ENCODE measurements around the gene IFITM5.
"Not testable (repeated sequence)": the region's sequence is repeated elsewhere in the genome, so short reads cannot be mapped to it uniquely, and the experiment has no call there.

IFITM5 gene

DNA sequence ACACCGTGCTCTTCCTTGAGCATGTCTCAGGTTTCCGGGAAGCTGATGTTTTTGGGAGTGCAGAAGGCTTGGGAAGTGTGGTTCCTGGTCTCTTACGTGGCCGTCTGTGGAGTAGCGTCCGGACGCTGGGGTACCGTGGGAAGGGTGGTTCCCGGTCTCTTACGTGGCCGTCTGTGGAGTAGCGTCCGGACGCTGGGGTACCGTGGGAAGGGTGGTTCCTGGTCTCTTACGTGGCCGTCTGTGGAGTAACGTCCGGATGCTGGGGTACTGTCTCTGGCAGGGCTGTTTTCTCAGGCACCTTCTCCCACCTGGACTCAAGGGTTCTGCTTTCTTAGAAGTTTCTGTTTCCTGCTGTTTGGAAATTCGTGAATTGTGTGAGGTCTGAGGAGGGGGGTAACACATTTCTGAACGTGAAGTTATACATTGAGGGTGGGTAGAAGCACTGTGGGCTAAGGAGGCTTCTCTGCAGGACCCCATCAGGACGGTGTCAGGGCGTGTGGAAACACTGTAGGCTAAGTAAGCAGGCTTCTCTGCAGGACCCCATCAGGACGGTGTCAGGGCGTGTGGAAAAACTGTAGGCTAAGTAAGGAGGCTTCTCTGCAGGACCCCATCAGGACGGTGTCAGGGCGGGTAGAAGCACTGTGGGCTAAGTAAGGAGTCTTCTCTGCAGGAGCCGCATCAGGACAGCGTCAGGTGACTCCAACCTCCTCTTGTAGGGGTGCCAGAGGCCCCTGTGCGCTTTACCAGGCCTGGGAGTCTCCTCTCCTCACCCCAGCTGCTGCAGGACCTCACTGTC, 26.7 kb upstream of the IFITM5 start:
- Histone ChIP-seq H3K4me1 (ENCODE audit: control insufficient read depth, insufficient read depth, low read length) (peaks cover 12% of the 10 kb centered on the region), H3K27me3 (ENCODE audit: control insufficient read depth, insufficient read depth, low read length) (no peaks in the 10 kb centered on the region), H3K36me3 (ENCODE audit: control insufficient read depth, insufficient read depth, low read length) (no peaks in the 10 kb centered on the region), H3K4me3 (ENCODE audit: low read length) (no peak overlapping the region), H3K9ac (ENCODE audit: low read length) (no peak overlapping the region), H3K9me3 (ENCODE audit: control insufficient read depth, low read length) (no peaks in the 10 kb centered on the region)

DNA sequence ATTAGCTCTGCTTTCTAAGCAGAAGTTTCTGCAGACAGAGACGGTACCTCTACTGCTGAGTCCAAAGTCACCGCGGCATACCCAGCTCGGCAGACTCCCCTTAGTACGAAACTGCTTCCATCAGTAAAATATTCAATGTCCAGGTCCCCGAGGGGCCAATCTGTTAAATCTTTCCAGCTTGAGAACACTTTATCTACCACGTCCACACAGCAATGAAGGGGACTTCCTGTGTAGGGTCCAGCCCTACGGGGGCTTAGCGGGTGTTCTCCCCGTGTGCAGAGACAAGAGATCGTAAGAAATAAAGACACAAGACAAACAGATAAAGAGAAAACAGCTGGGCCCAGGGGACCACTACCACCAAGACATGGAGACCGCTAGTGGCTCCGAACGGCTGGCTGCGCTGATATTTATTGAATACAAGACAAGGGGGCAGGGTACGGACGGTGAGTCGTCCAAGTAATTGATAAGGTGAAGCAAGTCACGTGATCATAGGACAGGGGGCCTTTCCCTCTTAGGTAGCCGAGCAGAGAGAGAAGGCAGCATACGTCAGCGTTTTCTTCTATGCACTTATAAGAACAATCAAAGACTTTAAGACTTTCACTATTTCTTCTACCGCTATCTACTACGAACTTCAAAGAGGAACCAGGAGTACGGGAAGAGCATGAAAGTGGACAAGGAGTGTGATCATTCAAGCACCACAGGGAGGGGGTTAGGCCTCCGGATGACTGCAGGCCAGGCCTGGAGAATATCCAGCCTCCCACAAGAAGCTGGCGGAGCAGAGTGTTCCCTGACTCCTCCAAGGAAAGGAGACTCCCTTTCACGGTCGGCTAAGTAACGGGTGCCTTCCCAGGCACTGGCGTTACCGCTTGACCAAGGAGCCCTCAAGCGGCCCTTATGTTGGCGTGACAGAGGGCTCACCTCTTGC, 25.5 kb upstream of the IFITM5 start:
- H3K36me3 ChIP-seq (ENCODE audit: control insufficient read depth, insufficient read depth, low read length); H3K9ac ChIP-seq (ENCODE audit: low read length); H3K4me3 ChIP-seq (ENCODE audit: low read length); H3K9me3 ChIP-seq (ENCODE audit: control insufficient read depth, low read length); H3K27me3 ChIP-seq (ENCODE audit: control insufficient read depth, insufficient read depth, low read length): not testable (repeated sequence)
- peaks cover 12% of the 10 kb centered on the region for H3K4me1 ChIP-seq (ENCODE audit: control insufficient read depth, insufficient read depth, low read length)

DNA sequence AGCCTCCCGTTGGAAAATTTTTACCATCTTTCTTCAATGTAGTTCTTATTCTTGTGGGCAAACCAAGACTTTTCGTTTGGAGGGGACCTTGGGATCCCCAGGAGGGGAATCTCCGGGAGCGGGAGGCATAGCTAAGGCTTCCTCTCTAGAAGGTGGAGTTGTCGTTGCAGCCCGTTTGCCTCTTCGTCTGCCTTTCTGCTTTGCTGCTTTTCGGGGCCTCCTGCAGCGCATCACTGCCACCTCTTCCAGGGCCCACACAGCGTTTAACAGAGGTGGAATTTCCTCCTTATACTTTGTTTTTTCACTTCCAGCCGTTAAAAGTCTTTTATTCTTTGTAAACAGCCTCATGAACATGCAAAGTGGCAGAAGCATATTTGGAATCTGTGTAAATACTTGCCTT, 24.8 kb upstream of the IFITM5 start:
- no peaks in the 10 kb centered on the region for H3K36me3 ChIP-seq (ENCODE audit: control insufficient read depth, insufficient read depth, low read length)
- H3K9ac ChIP-seq (ENCODE audit: low read length): no peak overlapping the region
- no peaks in the 10 kb centered on the region for H3K27me3 ChIP-seq (ENCODE audit: control insufficient read depth, insufficient read depth, low read length)
- no peaks in the 10 kb centered on the region for H3K9me3 ChIP-seq (ENCODE audit: control insufficient read depth, low read length)
- no peak overlapping the region for H3K4me3 ChIP-seq (ENCODE audit: low read length)
- H3K4me1 ChIP-seq (ENCODE audit: control insufficient read depth, insufficient read depth, low read length): peaks cover 12% of the 10 kb centered on the region

DNA sequence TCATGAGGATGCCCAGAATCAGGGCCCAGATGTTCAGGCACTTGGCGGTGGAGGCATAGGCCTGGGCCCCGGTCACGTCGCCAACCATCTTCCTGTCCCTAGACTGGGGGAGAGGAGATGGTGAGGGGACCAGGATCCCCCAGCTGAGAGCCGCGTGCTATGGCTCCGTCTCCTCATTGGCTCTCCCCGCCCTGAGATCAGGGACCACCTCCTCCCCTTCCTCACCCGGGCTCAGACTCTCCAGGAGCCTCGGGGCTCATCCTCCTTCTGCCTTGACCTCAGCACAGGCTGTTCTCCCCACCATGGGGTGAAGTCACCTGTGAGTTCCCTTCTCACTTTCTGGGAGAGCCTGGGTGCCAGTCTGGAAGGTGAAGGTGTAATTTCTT, 20.6 kb upstream of the IFITM5 start:
- H3K4me1 ChIP-seq (ENCODE audit: control insufficient read depth, insufficient read depth, low read length); H3K9me3 ChIP-seq (ENCODE audit: control insufficient read depth, low read length): not testable (repeated sequence)
- H3K4me3 ChIP-seq (ENCODE audit: low read length): peak overlapping the region; percentile 40

DNA sequence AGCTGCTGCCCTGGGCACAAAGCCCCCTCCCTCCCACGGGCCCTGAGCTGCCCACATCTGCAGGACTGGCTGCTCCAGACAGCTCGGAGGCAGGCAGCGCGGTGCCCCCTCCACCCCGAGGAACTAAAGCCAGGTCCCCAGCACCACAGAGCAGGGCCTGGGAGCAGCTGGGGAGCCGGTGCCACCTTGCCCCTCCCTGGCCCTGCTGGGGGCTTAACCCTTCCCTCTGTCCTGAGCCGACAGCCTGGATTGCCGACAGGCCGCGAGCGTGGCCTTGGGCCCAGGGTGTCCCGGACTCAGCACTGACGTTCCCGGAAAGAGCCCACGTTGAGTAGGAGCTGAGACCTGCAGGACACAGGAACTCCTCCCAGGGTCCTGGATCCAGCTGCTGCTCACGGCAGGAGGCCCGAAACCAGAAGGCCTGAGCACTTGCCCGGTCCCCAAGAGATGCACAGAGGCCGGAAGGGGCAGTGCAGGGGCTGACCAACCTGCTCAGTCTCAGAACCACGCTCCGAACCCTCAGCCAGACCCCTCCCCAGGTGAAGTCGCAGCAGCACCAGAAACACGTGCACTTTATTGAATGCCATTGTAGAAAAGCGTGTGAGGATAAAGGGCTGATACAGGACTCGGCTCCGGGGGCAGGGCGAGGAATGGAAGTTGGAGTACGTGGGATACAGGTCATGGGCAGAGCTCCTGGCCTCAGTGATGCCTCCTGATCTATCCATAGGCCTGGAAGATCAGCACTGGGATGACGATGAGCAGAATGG, 20.0 kb upstream of the IFITM5 start:
- H3K4me1 ChIP-seq (ENCODE audit: control insufficient read depth, insufficient read depth, low read length); H3K9me3 ChIP-seq (ENCODE audit: control insufficient read depth, low read length); H3K4me3 ChIP-seq (ENCODE audit: low read length); H3K36me3 ChIP-seq (ENCODE audit: control insufficient read depth, insufficient read depth, low read length): not testable (repeated sequence)
- H3K27me3 ChIP-seq (ENCODE audit: control insufficient read depth, insufficient read depth, low read length): peaks cover 29% of the 10 kb centered on the region
- H3K9ac ChIP-seq (ENCODE audit: low read length): peak overlapping the region; percentile 64

More for the DNA sequence above, 20.6 kb upstream of the IFITM5 start:
- Histone ChIP-seq H3K27me3 (ENCODE audit: control insufficient read depth, insufficient read depth, low read length) (peaks cover 28% of the 10 kb centered on the region), H3K9ac (ENCODE audit: low read length) (peak overlapping the region; percentile 73)
- not testable (repeated sequence) for H3K36me3 ChIP-seq (ENCODE audit: control insufficient read depth, insufficient read depth, low read length)

DNA sequence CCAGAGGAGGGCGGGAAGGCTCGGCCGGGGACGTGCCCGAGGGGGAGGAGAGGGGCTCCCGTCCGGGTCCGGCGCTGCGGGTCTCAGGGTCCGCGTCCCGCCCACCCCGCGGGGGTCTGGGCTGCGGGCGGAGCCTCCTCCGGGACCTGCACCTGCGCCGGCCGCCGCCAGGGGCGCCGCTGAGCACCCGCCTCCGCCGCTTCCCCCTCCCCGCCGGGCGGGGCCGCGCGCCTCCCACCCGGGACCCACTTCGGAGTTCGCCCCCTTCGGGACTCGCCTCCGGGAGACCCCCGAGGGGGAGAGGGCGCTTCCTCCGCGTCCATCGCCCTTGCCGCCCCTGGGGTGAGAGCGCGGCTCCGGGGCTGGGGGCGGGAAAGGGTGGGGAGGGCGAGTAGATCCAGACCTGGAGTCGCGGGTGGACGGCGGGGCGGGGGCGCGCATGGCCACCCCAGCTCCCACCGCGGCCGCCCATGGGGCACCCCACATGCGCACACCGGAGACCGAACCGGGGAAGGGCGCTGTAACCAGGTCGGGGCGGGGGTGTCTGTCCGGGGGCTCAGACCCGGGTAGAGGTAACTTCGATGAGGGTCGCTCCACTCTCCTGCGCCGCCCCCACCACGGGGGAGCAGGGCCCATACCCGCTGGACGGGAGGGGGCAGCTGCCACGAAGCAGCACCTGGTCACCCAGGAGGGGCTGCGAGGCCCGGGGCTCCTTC, 19.2 kb upstream of the IFITM5 start:
- H3K4me3 ChIP-seq (ENCODE audit: low read length): not testable (repeated sequence)

DNA sequence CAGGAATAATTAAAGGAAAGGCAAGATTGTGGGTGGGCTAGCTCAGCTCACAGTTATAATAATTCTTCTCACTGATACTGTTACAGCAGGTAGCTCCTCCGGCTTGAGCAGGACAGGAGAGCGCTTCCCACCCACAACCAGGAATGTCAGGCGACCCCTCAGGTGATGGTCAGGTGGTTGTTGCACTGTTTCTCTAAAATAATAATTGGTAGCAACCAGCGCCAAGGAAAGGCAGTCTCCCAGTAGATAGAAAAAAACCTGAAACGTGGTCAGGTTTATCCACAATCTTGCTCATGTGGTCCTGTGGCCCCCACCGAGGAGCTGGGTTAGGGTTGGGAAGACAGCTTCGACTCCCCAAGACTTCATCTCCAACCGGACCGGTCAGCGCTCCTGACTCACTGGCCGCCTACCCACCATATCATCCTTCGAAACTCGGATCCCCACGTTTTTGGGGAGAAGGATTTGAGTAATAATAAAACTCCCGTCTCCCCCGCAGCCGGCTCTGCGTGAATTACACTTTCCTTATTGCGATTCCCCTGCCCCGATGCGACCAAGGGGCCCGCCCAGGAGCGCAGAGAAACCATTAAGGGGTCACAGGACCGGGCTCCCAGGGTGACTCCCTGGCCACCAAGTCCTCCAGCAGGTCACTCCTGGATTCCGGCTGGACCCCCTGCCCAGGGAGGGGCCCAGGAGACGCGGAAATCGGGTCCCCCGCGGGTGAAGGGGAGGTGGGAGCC, 18.5 kb upstream of the IFITM5 start:
- H3K4me3 ChIP-seq (ENCODE audit: low read length); H3K4me1 ChIP-seq (ENCODE audit: control insufficient read depth, insufficient read depth, low read length); H3K9me3 ChIP-seq (ENCODE audit: control insufficient read depth, low read length); H3K36me3 ChIP-seq (ENCODE audit: control insufficient read depth, insufficient read depth, low read length); H3K9ac ChIP-seq (ENCODE audit: low read length): not testable (repeated sequence)
- peaks cover 34% of the 10 kb centered on the region for H3K27me3 ChIP-seq (ENCODE audit: control insufficient read depth, insufficient read depth, low read length)

More for the DNA sequence above, 19.2 kb upstream of the IFITM5 start:
- H3K4me1 ChIP-seq (ENCODE audit: control insufficient read depth, insufficient read depth, low read length); H3K36me3 ChIP-seq (ENCODE audit: control insufficient read depth, insufficient read depth, low read length); H3K9me3 ChIP-seq (ENCODE audit: control insufficient read depth, low read length); H3K9ac ChIP-seq (ENCODE audit: low read length): not testable (repeated sequence)
- H3K27me3 ChIP-seq (ENCODE audit: control insufficient read depth, insufficient read depth, low read length): peaks cover 34% of the 10 kb centered on the region

DNA sequence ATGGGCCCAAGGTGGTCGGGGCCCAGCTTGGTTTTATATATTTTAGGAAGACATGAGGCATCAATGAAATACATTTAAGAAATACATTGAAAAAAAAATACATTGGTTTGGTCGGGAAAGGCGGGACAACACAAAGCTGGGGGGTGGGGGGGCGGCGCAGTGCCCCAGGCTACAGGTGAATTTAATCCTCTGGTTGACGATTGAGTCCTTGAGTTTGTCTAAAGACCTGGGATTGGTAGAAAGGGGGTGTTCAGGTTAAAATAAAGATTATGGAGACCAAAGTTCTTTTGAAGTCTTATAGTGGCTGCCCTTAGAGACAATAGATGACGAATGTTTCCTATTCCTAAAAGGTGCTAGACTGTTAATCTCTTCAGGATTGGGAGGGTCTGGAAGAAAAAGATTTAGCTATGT, 17.6 kb upstream of the IFITM5 start:
- no peak overlapping the region for H3K4me3 ChIP-seq (ENCODE audit: low read length)
- H3K4me1 ChIP-seq (ENCODE audit: control insufficient read depth, insufficient read depth, low read length): peaks cover 8% of the 10 kb centered on the region
- H3K9ac ChIP-seq (ENCODE audit: low read length): peak overlapping the region; percentile 1
- no peaks in the 10 kb centered on the region for H3K36me3 ChIP-seq (ENCODE audit: control insufficient read depth, insufficient read depth, low read length)
- peaks cover 40% of the 10 kb centered on the region for H3K27me3 ChIP-seq (ENCODE audit: control insufficient read depth, insufficient read depth, low read length)
- H3K9me3 ChIP-seq (ENCODE audit: control insufficient read depth, low read length): no peaks in the 10 kb centered on the region

DNA sequence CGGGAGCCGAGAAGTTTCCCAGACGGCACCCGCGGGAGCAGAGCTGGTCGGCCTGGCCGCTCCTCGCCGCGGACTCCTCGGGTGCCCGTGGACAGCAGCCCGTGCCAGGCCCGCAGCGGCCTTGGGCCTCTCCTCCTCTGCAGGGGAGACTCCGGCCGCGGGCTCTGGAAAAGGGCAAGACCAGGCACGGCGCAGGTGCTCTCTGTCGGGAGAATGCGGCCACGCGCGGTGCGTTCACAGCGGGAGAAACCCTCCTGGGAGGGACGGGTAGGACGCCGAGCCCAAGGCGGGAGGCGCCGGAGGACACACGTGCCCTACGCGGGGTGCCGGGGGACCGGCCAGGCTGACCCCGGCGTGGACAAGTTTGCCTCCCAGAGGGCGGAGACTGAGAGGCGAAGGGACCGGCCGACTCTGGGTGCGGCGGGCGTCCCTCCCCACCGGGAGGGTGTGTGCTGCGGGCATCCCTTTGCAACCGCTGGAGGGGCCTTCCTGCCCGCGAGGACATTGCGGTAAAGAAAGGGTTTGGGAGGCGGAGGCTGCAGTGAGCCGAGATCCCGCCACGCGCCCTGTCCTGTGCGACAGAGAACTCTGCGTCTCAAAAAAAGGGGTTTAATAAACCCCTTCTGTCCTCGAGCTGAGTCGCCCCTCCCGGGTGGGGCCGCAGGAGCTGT, 16.8 kb upstream of the IFITM5 start:
- H3K4me3 ChIP-seq (ENCODE audit: low read length): no peak overlapping the region
- H3K4me1 ChIP-seq (ENCODE audit: control insufficient read depth, insufficient read depth, low read length): peaks cover 8% of the 10 kb centered on the region
- H3K36me3 ChIP-seq (ENCODE audit: control insufficient read depth, insufficient read depth, low read length): no peaks in the 10 kb centered on the region
- H3K9me3 ChIP-seq (ENCODE audit: control insufficient read depth, low read length): no peaks in the 10 kb centered on the region
- H3K27me3 ChIP-seq (ENCODE audit: control insufficient read depth, insufficient read depth, low read length): peaks cover 43% of the 10 kb centered on the region
- peak overlapping the region; percentile 1 for H3K9ac ChIP-seq (ENCODE audit: low read length)

DNA sequence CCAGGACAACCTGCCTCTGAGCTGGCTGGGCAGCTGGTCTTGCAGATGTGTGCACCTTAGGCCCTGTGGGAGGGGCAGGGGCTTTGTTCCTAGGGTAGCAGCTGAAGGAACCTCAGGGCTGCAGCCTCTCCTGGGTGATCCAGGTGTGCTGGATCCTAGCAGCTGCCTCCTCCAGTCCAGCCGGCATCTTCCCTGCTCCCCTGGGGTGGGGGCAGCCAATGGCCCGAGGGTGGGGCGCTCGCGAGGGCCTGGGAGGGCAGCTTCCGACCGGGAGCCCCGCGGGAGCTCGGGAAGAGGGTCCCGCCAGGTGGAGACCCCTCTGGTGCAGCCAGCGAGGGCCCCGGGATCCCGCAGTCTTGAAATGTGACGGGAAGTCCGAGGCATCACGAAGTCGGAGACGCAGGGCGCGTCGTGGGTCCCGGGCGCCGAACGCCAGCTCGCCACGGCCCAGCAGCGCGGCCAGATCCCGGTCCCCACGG, 16.2 kb upstream of the IFITM5 start:
- Histone ChIP-seq H3K4me3 (ENCODE audit: low read length) (no peak overlapping the region), H3K27me3 (ENCODE audit: control insufficient read depth, insufficient read depth, low read length) (peaks cover 43% of the 10 kb centered on the region)

More for the DNA sequence above, 16.2 kb upstream of the IFITM5 start:
- Histone ChIP-seq H3K4me1 (ENCODE audit: control insufficient read depth, insufficient read depth, low read length) (peaks cover 8% of the 10 kb centered on the region), H3K36me3 (ENCODE audit: control insufficient read depth, insufficient read depth, low read length) (no peaks in the 10 kb centered on the region), H3K9ac (ENCODE audit: low read length) (peak overlapping the region; percentile 47), H3K9me3 (ENCODE audit: control insufficient read depth, low read length) (no peaks in the 10 kb centered on the region)
